GM12878 (cell line): ENCODE measurements around the gene ITGB3BP. TPM values are rescaled to one million over a fixed set of nuclear protein-coding genes. Genes with fewer than 3 reads are reported as not detected.
A peak's percentile ranks its signal among the peaks of the same experiment; 100 is the strongest.

Experiments used
- CHD1 ChIP-seq: IDR thresholded peaks from 2 replicates; pipeline ENCODE4 v1.6.1; 2012; ENCODE audit warnings: low read depth, low read length, improper control_type of control experiment
- CREM ChIP-seq: IDR thresholded peaks from 2 replicates; pipeline ENCODE4 v1.6.1; 2014; ENCODE audit warnings: antibody characterized with exemption, low read depth
- FOXM1 ChIP-seq: IDR thresholded peaks from 2 replicates; pipeline ENCODE4 v1.6.1; 2012; ENCODE audit warnings: low read depth, mild to moderate bottlenecking, inconsistent platforms, low read length, moderate library complexity
- HCFC1 ChIP-seq: fragments of 150-350 bp; IDR thresholded peaks from 2 replicates; pipeline ENCODE4 v1.6.1; 2014; ENCODE audit warnings: low read length
- IKZF1 ChIP-seq: fragments of 450-650 bp; conservative IDR thresholded peaks from 2 replicates; pipeline ENCODE4 v1.6.1; 2017; ENCODE audit warnings: antibody characterized with exemption, mild to moderate bottlenecking
- KDM1A ChIP-seq: fragments of 200-600 bp; sonication (generic); IDR thresholded peaks from 2 replicates; pipeline ENCODE4 v1.6.1; 2016; ENCODE audit warnings: borderline replicate concordance
- MEF2A ChIP-seq: IDR thresholded peaks from 2 replicates; pipeline ENCODE4 v1.6.1; 2011; ENCODE audit warnings: low read depth, mild to moderate bottlenecking, low read length, moderate library complexity; ENCODE audit not compliant: insufficient read depth
- MEF2B ChIP-seq: fragments of 450-650 bp; IDR thresholded peaks from 2 replicates; pipeline ENCODE4 v1.6.1; 2018; ENCODE audit warnings: mild to moderate bottlenecking, moderate library complexity; ENCODE audit not compliant: partially characterized antibody, poor library complexity, severe bottlenecking
- MTA2 ChIP-seq: fragments of 450-650 bp; IDR thresholded peaks from 2 replicates; pipeline ENCODE4 v1.6.1; 2016; ENCODE audit warnings: low read depth, mild to moderate bottlenecking, moderate library complexity
- NBN ChIP-seq: fragments of 450-650 bp; IDR thresholded peaks from 2 replicates; pipeline ENCODE4 v1.6.1; 2016
- NFIC ChIP-seq: IDR thresholded peaks from 2 replicates; pipeline ENCODE4 v1.6.1; 2012; ENCODE audit warnings: low read depth, mild to moderate bottlenecking, inconsistent platforms, low read length, moderate library complexity
- NFYB ChIP-seq: IDR thresholded peaks from 2 replicates; pipeline ENCODE4 v1.6.1; 2011; ENCODE audit warnings: low read depth, mild to moderate bottlenecking, low read length, improper control_type of control experiment, moderate library complexity; ENCODE audit not compliant: insufficient read depth
- NR2C1 ChIP-seq: fragments of 450-650 bp; IDR thresholded peaks from 2 replicates; pipeline ENCODE4 v1.6.1; 2017; ENCODE audit warnings: antibody characterized with exemption, mild to moderate bottlenecking, moderate library complexity
- PML ChIP-seq: IDR thresholded peaks from 2 replicates; pipeline ENCODE4 v1.6.1; 2012; ENCODE audit warnings: low read length, inconsistent platforms
- RAD21 ChIP-seq: IDR thresholded peaks from 2 replicates; pipeline ENCODE4 v1.6.1; 2011; ENCODE audit warnings: mild to moderate bottlenecking, low read depth, low read length, moderate library complexity; ENCODE audit not compliant: insufficient read depth
- RELA ChIP-seq: fragments of 450-650 bp; IDR thresholded peaks from 2 replicates; pipeline ENCODE4 v1.8.0; 2014; ENCODE audit warnings: borderline replicate concordance; ENCODE audit not compliant: partially characterized antibody
- SUPT20H ChIP-seq: IDR thresholded peaks from 2 replicates; pipeline ENCODE4 v1.6.1; 2011; ENCODE audit warnings: low read depth, mild to moderate bottlenecking, low read length, moderate library complexity, borderline replicate concordance; ENCODE audit not compliant: control insufficient read depth
- YBX1 ChIP-seq: fragments of 450-650 bp; IDR thresholded peaks from 2 replicates; pipeline ENCODE4 v1.6.1; 2016; ENCODE audit warnings: antibody characterized with exemption
- ZNF24 ChIP-seq: fragments of 450-650 bp; IDR thresholded peaks from 2 replicates; pipeline ENCODE4 v1.6.1; 2017; ENCODE audit warnings: antibody characterized with exemption, mild to moderate bottlenecking
- polyA plus RNA-seq, 11 experiments: library from polyadenylated mRNA; depleted of rRNA in 4 of 11; unstranded in 6 of 11; stranded (reverse) in 5 of 11; fragments of >200 nt; fragmentation: Nextera tagmentation in 4 of 11; fragmentation: Illumina TruSeq in 1 of 11; extraction: Ambion mirVana in 4 of 11; extraction: Trizol in 1 of 11; gene quantifications; 1 replicate in 1 of 11; 2 replicates in 10 of 11; pipeline versions ENCODE4 v1.2.1 to v1.2.3, GENCODE V29; 2011 to 2016; ENCODE audit warnings: inconsistent platforms in 2 of 11, missing spikeins in 2 of 11, low read depth in 1 of 11
- total RNA-seq, 4 experiments: library from RNA; depleted of rRNA in 3 of 4; stranded (reverse); fragments of >200 nt in 3 of 4; fragmentation: Illumina TruSeq in 1 of 4; extraction: Trizol in 1 of 4; gene quantifications; 2 replicates each; pipeline versions ENCODE4 v1.2.1 to v1.2.3, GENCODE V29; 2013 to 2021
- TF ChIP-seq, protein P1 (sequence below): fragments of 450-650 bp; IDR thresholded peaks from 2 replicates; pipeline ENCODE4 v1.6.1; 2018; ENCODE audit warnings: mild to moderate bottlenecking, low read depth, moderate library complexity; ENCODE audit not compliant: partially characterized antibody
- TF ChIP-seq, protein P2 (sequence below): IDR thresholded peaks from 2 replicates; pipeline ENCODE4 v1.6.1; 2012; ENCODE audit warnings: low read depth, low read length, improper control_type of control experiment
- TF ChIP-seq, protein P3 (sequence below): IDR thresholded peaks from 2 replicates; pipeline ENCODE4 v1.6.1; 2012; ENCODE audit warnings: low read depth, low read length, improper control_type of control experiment
- TF ChIP-seq, protein P4 (sequence below): fragments of 450-650 bp; IDR thresholded peaks from 2 replicates; pipeline ENCODE4 v1.6.1; 2016; ENCODE audit warnings: mild to moderate bottlenecking
- TF ChIP-seq, protein P5 (sequence below): fragments of 450-650 bp; IDR thresholded peaks from 2 replicates; pipeline ENCODE4 v1.6.1; 2017; ENCODE audit warnings: low read depth, mild to moderate bottlenecking, moderate library complexity

The ITGB3BP gene
- total and polyA plus RNA-seq, 10 of the 15 experiments (the other 5 are each of a cell fraction or from before 2014, with no cell fraction given) = 39.2 to 86.2 (median 61.8) TPM

DNA sequence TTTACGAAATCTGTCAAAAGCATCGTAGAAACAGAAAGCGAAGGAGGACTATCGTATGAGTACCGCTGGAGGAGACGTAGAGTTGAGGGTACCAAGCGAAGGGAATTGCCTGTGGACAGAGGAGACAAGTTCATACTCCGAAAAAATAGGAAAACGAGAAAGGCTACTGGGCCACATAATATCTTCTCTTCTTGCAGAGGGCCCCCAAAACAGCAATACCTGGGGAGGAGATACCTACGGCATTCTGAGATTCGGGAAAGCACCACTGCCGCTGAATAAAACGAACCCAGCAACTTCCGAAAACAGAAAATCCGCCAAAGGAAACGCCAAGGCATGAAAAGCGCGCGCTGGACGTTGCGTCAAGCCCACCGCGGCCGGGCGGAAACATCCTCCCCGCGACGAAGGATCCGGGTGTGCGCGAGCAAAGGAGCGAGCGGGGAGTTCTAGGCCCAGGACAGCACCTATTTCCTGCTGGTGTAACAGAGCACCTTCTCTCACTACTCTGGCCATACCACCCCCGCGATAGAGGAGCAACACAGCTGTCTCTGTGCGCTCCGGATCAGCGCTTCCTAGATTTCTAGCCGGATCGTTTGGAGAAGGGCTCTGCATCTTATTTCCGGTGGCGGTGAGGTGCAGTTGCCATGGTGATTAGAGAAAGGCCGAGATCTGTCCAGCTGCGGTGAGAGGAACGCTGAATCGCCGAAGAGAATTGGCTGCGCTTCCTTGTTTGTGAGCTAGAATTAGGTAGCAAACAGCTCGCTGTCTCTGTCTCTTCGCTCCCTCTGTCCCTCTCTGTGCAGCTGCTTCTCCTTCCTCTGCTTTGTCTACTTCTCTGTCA lies at the start of gene ITGB3BP, which contains the start of gene EFCAB7 (continued):
- TF ChIP-seq CREM (peak; percentile 92), NBN (peak; percentile 99), RELA (peak; percentile 96), CHD1 (no peak), HCFC1 (peak; percentile 80), IKZF1 (peak; percentile 96), MTA2 (peak; percentile 61; the same call in 1 of the 2 replicates), MEF2B (peak; percentile 75), SUPT20H (no peak), RAD21 (no peak), MEF2A (no peak), YBX1 (no peak), FOXM1 (no peak; the same call in 1 of the 2 replicates), NR2C1 (peak; percentile 51; the same call in 1 of the 2 replicates), KDM1A (no peak), NFYB (no peak), NFIC (peak; percentile 34; the same call in 1 of the 2 replicates), PML (peak; percentile 88; the same call in 1 of the 2 replicates), ZNF24 (no peak)
- TF ChIP-seq, protein P1, sequence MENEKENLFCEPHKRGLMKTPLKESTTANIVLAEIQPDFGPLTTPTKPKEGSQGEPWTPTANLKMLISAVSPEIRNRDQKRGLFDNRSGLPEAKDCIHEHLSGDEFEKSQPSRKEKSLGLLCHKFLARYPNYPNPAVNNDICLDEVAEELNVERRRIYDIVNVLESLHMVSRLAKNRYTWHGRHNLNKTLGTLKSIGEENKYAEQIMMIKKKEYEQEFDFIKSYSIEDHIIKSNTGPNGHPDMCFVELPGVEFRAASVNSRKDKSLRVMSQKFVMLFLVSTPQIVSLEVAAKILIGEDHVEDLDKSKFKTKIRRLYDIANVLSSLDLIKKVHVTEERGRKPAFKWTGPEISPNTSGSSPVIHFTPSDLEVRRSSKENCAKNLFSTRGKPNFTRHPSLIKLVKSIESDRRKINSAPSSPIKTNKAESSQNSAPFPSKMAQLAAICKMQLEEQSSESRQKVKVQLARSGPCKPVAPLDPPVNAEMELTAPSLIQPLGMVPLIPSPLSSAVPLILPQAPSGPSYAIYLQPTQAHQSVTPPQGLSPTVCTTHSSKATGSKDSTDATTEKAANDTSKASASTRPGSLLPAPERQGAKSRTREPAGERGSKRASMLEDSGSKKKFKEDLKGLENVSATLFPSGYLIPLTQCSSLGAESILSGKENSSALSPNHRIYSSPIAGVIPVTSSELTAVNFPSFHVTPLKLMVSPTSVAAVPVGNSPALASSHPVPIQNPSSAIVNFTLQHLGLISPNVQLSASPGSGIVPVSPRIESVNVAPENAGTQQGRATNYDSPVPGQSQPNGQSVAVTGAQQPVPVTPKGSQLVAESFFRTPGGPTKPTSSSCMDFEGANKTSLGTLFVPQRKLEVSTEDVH = peak; percentile 98
- TF ChIP-seq, protein P2, sequence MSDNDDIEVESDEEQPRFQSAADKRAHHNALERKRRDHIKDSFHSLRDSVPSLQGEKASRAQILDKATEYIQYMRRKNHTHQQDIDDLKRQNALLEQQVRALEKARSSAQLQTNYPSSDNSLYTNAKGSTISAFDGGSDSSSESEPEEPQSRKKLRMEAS = peak; percentile 95
- TF ChIP-seq, protein P3, sequence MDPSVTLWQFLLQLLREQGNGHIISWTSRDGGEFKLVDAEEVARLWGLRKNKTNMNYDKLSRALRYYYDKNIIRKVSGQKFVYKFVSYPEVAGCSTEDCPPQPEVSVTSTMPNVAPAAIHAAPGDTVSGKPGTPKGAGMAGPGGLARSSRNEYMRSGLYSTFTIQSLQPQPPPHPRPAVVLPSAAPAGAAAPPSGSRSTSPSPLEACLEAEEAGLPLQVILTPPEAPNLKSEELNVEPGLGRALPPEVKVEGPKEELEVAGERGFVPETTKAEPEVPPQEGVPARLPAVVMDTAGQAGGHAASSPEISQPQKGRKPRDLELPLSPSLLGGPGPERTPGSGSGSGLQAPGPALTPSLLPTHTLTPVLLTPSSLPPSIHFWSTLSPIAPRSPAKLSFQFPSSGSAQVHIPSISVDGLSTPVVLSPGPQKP = peak; percentile 30; the same call in 1 of the 2 replicates
- TF ChIP-seq, protein P4, sequence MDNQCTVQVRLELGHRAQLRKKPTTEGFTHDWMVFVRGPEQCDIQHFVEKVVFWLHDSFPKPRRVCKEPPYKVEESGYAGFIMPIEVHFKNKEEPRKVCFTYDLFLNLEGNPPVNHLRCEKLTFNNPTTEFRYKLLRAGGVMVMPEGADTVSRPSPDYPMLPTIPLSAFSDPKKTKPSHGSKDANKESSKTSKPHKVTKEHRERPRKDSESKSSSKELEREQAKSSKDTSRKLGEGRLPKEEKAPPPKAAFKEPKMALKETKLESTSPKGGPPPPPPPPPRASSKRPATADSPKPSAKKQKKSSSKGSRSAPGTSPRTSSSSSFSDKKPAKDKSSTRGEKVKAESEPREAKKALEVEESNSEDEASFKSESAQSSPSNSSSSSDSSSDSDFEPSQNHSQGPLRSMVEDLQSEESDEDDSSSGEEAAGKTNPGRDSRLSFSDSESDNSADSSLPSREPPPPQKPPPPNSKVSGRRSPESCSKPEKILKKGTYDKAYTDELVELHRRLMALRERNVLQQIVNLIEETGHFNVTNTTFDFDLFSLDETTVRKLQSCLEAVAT = peak; percentile 96
- TF ChIP-seq, protein P5, sequence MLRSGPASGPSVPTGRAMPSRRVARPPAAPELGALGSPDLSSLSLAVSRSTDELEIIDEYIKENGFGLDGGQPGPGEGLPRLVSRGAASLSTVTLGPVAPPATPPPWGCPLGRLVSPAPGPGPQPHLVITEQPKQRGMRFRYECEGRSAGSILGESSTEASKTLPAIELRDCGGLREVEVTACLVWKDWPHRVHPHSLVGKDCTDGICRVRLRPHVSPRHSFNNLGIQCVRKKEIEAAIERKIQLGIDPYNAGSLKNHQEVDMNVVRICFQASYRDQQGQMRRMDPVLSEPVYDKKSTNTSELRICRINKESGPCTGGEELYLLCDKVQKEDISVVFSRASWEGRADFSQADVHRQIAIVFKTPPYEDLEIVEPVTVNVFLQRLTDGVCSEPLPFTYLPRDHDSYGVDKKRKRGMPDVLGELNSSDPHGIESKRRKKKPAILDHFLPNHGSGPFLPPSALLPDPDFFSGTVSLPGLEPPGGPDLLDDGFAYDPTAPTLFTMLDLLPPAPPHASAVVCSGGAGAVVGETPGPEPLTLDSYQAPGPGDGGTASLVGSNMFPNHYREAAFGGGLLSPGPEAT = peak; percentile 99
